ENCODE results near the gene ZRANB2. TPM values are rescaled to one million over a fixed set of nuclear protein-coding genes. Genes with fewer than 3 reads are reported as not detected.

The ZRANB2 gene
- total and polyA plus RNA-seq, 2 donors (not counting 1 experiment from before 2014, with no cell fraction given): 46.9 to 160 TPM

- no peaks in the 10 kb centered on the region for H3K4me1 Mint-ChIP-seq
- Histone ChIP-seq H3K36me3 (replicated peaks in 1 of 2; ENCODE audit: control extremely low read depth in 1 of 2, control insufficient read depth in 1 of 2, extremely low read depth in 1 of 2, insufficient read depth in 2 of 2, low read length in 1 of 2) (no peaks in the 10 kb centered on the region), H3K79me2 (ENCODE audit: control insufficient read depth, insufficient read depth, low read length) (no peaks in the 10 kb centered on the region), H3K27me3 (replicated peaks in 1 of 4; ENCODE audit: control extremely low read depth in 1 of 4, control insufficient read depth in 3 of 4, insufficient read depth in 4 of 4, low read length in 3 of 4) (peaks cover 0 to 3% (median 0%) of the 10 kb centered on the region in 4 experiments), H3K9ac (ENCODE audit: low read length) (no peak overlapping the region), H3K4me3 (ENCODE audit: control extremely low read depth in 1 of 5, extremely low read depth in 1 of 5, insufficient read depth in 1 of 5, low read depth in 2 of 5, low read length in 4 of 5) (no peak overlapping the region), H4K20me1 (ENCODE audit: control insufficient read depth, insufficient read depth, low read length, poor library complexity, severe bottlenecking) (no peaks in the 10 kb centered on the region), H3K9me3 (ENCODE audit: control extremely low read depth in 1 of 3, control insufficient read depth in 2 of 3, insufficient read depth in 1 of 3, low read length in 2 of 3) (no peaks in the 10 kb centered on the region), H2AFZ (ENCODE audit: insufficient read depth, low read depth, low read length, poor library complexity, severe bottlenecking) (no peak overlapping the region), H3K4me1 (ENCODE audit: control insufficient read depth in 2 of 2, insufficient read depth in 2 of 2, low read length in 2 of 2) (no peaks in the 10 kb centered on the region), H3K27ac (ENCODE audit: low read length in 2 of 2) (no peak overlapping the region), H3K4me2 (replicated peaks; ENCODE audit: low read depth, low read length, poor library complexity, severe bottlenecking) (no peak overlapping the region)
- CTCF ChIA-PET: no interaction called here
- POLR2A ChIA-PET: no interaction called here
- H3K27ac Mint-ChIP-seq: no peak overlapping the region
- intact Hi-C loops (cut with micrococcal nuclease): no loop called here
- whole genome bisulfite sequencing (ENCODE audit: insufficient coverage): 40% methylated on average over 1 of the region's 2 CpGs
- TF ChIP-seq, protein P1, sequence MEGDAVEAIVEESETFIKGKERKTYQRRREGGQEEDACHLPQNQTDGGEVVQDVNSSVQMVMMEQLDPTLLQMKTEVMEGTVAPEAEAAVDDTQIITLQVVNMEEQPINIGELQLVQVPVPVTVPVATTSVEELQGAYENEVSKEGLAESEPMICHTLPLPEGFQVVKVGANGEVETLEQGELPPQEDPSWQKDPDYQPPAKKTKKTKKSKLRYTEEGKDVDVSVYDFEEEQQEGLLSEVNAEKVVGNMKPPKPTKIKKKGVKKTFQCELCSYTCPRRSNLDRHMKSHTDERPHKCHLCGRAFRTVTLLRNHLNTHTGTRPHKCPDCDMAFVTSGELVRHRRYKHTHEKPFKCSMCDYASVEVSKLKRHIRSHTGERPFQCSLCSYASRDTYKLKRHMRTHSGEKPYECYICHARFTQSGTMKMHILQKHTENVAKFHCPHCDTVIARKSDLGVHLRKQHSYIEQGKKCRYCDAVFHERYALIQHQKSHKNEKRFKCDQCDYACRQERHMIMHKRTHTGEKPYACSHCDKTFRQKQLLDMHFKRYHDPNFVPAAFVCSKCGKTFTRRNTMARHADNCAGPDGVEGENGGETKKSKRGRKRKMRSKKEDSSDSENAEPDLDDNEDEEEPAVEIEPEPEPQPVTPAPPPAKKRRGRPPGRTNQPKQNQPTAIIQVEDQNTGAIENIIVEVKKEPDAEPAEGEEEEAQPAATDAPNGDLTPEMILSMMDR (IDR thresholded peaks at IDR 0.05): no peak
- no peak for TF ChIP-seq EZH2 (IDR thresholded peaks at IDR 0.05; ENCODE audit: borderline replicate concordance, insufficient read depth, low read depth, low read length, poor library complexity, severe bottlenecking)
- DNase-seq: no peak
- H3K4me3 Mint-ChIP-seq: no peak overlapping the region
- H3K9me3 Mint-ChIP-seq (ENCODE audit: insufficient read depth): no peaks in the 10 kb centered on the region
- H3K27me3 Mint-ChIP-seq: peaks cover 47% of the 10 kb centered on the region
- no peak for ATAC-seq (ENCODE audit: low read depth)
These were observed 41.9 kb downstream of the ZRANB2 start for GRCh38 chr1:71038942-71039341.

GRCh38 chr1:71037829-71038620, 42.8 kb downstream of the ZRANB2 start:
- DNase-seq (no peak), ATAC-seq (ENCODE audit: low read depth) (no peak)
- no peaks in the 10 kb centered on the region for H3K36me3 ChIP-seq (replicated peaks in 1 of 2; ENCODE audit: control extremely low read depth in 1 of 2, control insufficient read depth in 1 of 2, extremely low read depth in 1 of 2, insufficient read depth in 2 of 2, low read length in 1 of 2)
- no peaks in the 10 kb centered on the region for H3K79me2 ChIP-seq (ENCODE audit: control insufficient read depth, insufficient read depth, low read length)
- no peak overlapping the region for H3K4me3 ChIP-seq (ENCODE audit: control extremely low read depth in 1 of 5, extremely low read depth in 1 of 5, insufficient read depth in 1 of 5, low read depth in 2 of 5, low read length in 4 of 5)
- Mint-ChIP-seq H3K4me3 (no peak overlapping the region), H3K27me3 (peaks cover 52% of the 10 kb centered on the region), H3K4me1 (no peaks in the 10 kb centered on the region), H3K27ac (no peak overlapping the region), H3K9me3 (ENCODE audit: insufficient read depth) (no peaks in the 10 kb centered on the region)
- ChIA-PET POLR2A (no interaction called here), CTCF (no interaction called here)
- H2AFZ ChIP-seq (ENCODE audit: insufficient read depth, low read depth, low read length, poor library complexity, severe bottlenecking): no peak overlapping the region
- no CpG with 5 or more reads among the region's 2 CpGs for WGBS (ENCODE audit: insufficient coverage)
- no peak overlapping the region for H3K4me2 ChIP-seq (replicated peaks; ENCODE audit: low read depth, low read length, poor library complexity, severe bottlenecking)
- H3K9me3 ChIP-seq (ENCODE audit: control extremely low read depth in 1 of 3, control insufficient read depth in 2 of 3, insufficient read depth in 1 of 3, low read length in 2 of 3): no peaks in the 10 kb centered on the region
- no peak overlapping the region for H3K9ac ChIP-seq (ENCODE audit: low read length)
- H3K27me3 ChIP-seq (replicated peaks in 1 of 4; ENCODE audit: control extremely low read depth in 1 of 4, control insufficient read depth in 3 of 4, insufficient read depth in 4 of 4, low read length in 3 of 4): peaks cover 0 to 7% (median 1%) of the 10 kb centered on the region in 4 experiments
- TF ChIP-seq, protein P1 (IDR thresholded peaks at IDR 0.05): no peak
- no peak for TF ChIP-seq EZH2 (IDR thresholded peaks at IDR 0.05; ENCODE audit: borderline replicate concordance, insufficient read depth, low read depth, low read length, poor library complexity, severe bottlenecking)
- no peak overlapping the region for H3K27ac ChIP-seq (ENCODE audit: low read length in 2 of 2)
- H3K4me1 ChIP-seq (ENCODE audit: control insufficient read depth in 2 of 2, insufficient read depth in 2 of 2, low read length in 2 of 2): no peaks in the 10 kb centered on the region
- H4K20me1 ChIP-seq (ENCODE audit: control insufficient read depth, insufficient read depth, low read length, poor library complexity, severe bottlenecking): no peaks in the 10 kb centered on the region
- intact Hi-C loops (cut with micrococcal nuclease): no loop called here

Data from B cell (primary cell).